GM12872 (cell line): ENCODE results near the gene MAP3K20.

Source experiments
- CTCF ChIP-seq: IDR thresholded peaks from 3 replicates; pipeline ENCODE4 v1.5.1; 2011; ENCODE audit warnings: low read depth, mild to moderate bottlenecking, low read length, moderate library complexity; ENCODE audit not compliant: insufficient read depth

MAP3K20 gene

GRCh38 chr2:173075781-173076580 is at the start of gene MAP3K20:
Gene MAP3K20 (plus strand): TSS chr2:173075846. CDS start chr2:173091032, 15,186 bp downstream.
- peak; percentile 33; the same call in 2 of the 3 replicates for TF ChIP-seq CTCF

GRCh38 chr2:173026479-173026878 is 49.2 kb upstream of the MAP3K20 start:
- TF ChIP-seq CTCF: no peak

GRCh38 chr2:173027181-173028128 is 48.2 kb upstream of the MAP3K20 start:
- peak; percentile 84 for TF ChIP-seq CTCF

- no peak for TF ChIP-seq CTCF
Observed at GRCh38 chr2:173028141-173028540, 47.5 kb upstream of the MAP3K20 start.

- TF ChIP-seq CTCF: no peak
Observed at GRCh38 chr2:173028671-173029070, 47.0 kb upstream of the MAP3K20 start.

GRCh38 chr2:173030561-173031490 is 44.8 kb upstream of the MAP3K20 start:
- TF ChIP-seq CTCF: no peak
